HUES48 (cell line): Measurements from ENCODE around the gene MED13.
"Not testable (repeated sequence)": the region's sequence is repeated elsewhere in the genome, so short reads cannot be mapped to it uniquely, and the experiment has no call there.

Experiments used
- H3K27ac ChIP-seq: one replicate; pipeline ENCODE4 v1.7.0; 2013; ENCODE audit warnings: low read depth, low read length, inconsistent platforms
- H3K27me3 ChIP-seq: 2 replicates; pipeline ENCODE4 v1.6.1; 2013; ENCODE audit warnings: mild to moderate bottlenecking, low read length; ENCODE audit not compliant: control insufficient read depth, insufficient read depth
- H3K36me3 ChIP-seq: 2 replicates; pipeline ENCODE4 v1.6.1; 2013; ENCODE audit warnings: low read length; ENCODE audit not compliant: control insufficient read depth, insufficient read depth
- H3K4me1 ChIP-seq: 2 replicates; pipeline ENCODE4 v1.6.1; 2013; ENCODE audit warnings: mild to moderate bottlenecking, low read length; ENCODE audit not compliant: control insufficient read depth, insufficient read depth
- H3K4me3 ChIP-seq: 2 replicates; pipeline ENCODE4 v1.5.1; 2013; ENCODE audit warnings: mild to moderate bottlenecking, low read depth, low read length
- H3K9ac ChIP-seq: 2 replicates; pipeline ENCODE4 v1.6.1; 2013; ENCODE audit warnings: mild to moderate bottlenecking, low read depth, low read length, moderate library complexity
- H3K9me3 ChIP-seq: 2 replicates; pipeline ENCODE4 v1.6.1; 2013; ENCODE audit warnings: low read length; ENCODE audit not compliant: control insufficient read depth, insufficient read depth

The MED13 gene

DNA sequence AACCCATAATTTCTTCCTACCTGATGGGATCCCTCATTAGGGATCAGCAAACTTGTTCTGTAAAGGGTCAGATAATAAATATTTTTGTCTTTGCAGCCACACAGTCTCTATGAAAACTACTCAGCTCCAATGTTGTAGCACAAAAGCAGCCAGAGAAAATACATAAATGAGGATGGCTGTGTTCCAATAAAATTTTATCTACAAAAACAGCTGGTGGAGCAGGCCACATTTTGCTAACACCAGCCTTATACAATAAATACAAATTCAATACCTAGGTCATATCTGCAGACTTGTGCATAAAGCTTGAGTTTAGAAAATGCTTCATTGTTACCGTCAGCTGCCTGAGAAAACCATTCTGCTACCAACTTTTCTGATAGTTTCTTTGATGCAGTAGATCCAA is 98.9 kb downstream of the MED13 start:
- Histone ChIP-seq H3K27me3 (no peaks in the 10 kb centered on the region), H3K4me3 (no peak overlapping the region), H3K9ac (no peak overlapping the region), H3K9me3 (no peaks in the 10 kb centered on the region), H3K27ac (no peak overlapping the region), H3K4me1 (no peaks in the 10 kb centered on the region), H3K36me3 (peaks cover 96% of the 10 kb centered on the region)

GRCh38 chr17:61955619-61956018 is 109.5 kb downstream of the MED13 start:
- Histone ChIP-seq H3K27ac (no peak overlapping the region), H3K9me3 (no peaks in the 10 kb centered on the region), H3K4me1 (no peaks in the 10 kb centered on the region), H3K4me3 (no peak overlapping the region), H3K36me3 (peaks cover 80% of the 10 kb centered on the region), H3K27me3 (no peaks in the 10 kb centered on the region), H3K9ac (no peak overlapping the region)

- H3K9ac ChIP-seq: no peak overlapping the region
- peaks cover 91% of the 10 kb centered on the region for H3K36me3 ChIP-seq
- H3K4me1 ChIP-seq: no peaks in the 10 kb centered on the region
- no peaks in the 10 kb centered on the region for H3K27me3 ChIP-seq
- H3K4me3 ChIP-seq: no peak overlapping the region
- no peaks in the 10 kb centered on the region for H3K9me3 ChIP-seq
- no peak overlapping the region for H3K27ac ChIP-seq
These were observed 117.6 kb downstream of the MED13 start for GRCh38 chr17:61947367-61948078.

GRCh38 chr17:61946359-61946758 is 118.7 kb downstream of the MED13 start:
- no peak overlapping the region for H3K9ac ChIP-seq
- H3K36me3 ChIP-seq: peaks cover 80% of the 10 kb centered on the region
- H3K4me3 ChIP-seq: no peak overlapping the region
- H3K27me3 ChIP-seq: no peaks in the 10 kb centered on the region
- H3K27ac ChIP-seq: no peak overlapping the region
- no peaks in the 10 kb centered on the region for H3K9me3 ChIP-seq
- no peaks in the 10 kb centered on the region for H3K4me1 ChIP-seq

- Histone ChIP-seq H3K36me3 (peaks cover 51% of the 10 kb centered on the region), H3K4me1 (no peaks in the 10 kb centered on the region), H3K27me3 (no peaks in the 10 kb centered on the region), H3K27ac (no peak overlapping the region), H3K9me3 (no peaks in the 10 kb centered on the region), H3K4me3 (no peak overlapping the region), H3K9ac (no peak overlapping the region)
These were observed 122.0 kb downstream of the MED13 start for GRCh38 chr17:61943117-61943516.

DNA sequence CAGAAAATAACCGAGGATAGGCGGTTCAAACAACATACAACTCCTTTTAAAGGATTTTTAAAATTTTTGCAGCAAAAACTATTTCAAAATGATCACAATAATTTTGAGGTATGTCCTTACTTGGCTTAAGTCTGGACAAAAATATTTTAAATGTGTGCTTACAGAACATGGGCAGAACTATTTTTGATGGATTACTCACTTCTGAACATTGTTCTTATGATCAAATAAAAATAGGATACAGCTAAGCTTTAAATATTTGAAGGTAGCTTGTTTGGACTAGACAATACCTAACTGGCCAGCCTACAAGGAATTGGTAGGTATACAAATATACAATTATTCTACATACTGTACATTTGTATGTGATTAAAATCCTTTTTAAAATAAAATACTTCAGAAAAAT is 123.0 kb downstream of the MED13 start:
- Histone ChIP-seq H3K4me3 (no peak overlapping the region), H3K36me3 (peaks cover 41% of the 10 kb centered on the region), H3K27ac (no peak overlapping the region), H3K4me1 (no peaks in the 10 kb centered on the region), H3K27me3 (no peaks in the 10 kb centered on the region), H3K9me3 (no peaks in the 10 kb centered on the region), H3K9ac (no peak overlapping the region)

DNA sequence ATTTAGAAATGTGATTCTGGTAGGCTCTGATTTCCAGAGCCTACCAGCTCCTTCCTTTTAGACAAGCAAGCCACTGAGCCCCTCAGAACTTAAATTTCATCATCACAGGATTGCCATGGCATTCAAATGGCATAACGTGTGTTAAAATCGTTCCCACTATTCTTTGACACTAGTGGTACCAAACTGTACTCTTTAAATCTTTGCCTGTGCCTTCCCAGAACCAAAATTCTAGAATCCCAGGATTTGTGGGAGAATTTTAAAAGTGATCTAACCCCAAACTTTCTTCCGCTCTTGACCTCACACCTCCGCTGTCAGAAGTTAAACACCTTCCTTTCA is 137.0 kb downstream of the MED13 start:
- Histone ChIP-seq H3K9me3 (no peaks in the 10 kb centered on the region), H3K4me3 (peak overlapping the region; percentile 93), H3K4me1 (peaks cover 13% of the 10 kb centered on the region), H3K9ac (no peak overlapping the region), H3K27me3 (no peaks in the 10 kb centered on the region), H3K27ac (peak overlapping the region; percentile 44), H3K36me3 (peaks cover 24% of the 10 kb centered on the region)

DNA sequence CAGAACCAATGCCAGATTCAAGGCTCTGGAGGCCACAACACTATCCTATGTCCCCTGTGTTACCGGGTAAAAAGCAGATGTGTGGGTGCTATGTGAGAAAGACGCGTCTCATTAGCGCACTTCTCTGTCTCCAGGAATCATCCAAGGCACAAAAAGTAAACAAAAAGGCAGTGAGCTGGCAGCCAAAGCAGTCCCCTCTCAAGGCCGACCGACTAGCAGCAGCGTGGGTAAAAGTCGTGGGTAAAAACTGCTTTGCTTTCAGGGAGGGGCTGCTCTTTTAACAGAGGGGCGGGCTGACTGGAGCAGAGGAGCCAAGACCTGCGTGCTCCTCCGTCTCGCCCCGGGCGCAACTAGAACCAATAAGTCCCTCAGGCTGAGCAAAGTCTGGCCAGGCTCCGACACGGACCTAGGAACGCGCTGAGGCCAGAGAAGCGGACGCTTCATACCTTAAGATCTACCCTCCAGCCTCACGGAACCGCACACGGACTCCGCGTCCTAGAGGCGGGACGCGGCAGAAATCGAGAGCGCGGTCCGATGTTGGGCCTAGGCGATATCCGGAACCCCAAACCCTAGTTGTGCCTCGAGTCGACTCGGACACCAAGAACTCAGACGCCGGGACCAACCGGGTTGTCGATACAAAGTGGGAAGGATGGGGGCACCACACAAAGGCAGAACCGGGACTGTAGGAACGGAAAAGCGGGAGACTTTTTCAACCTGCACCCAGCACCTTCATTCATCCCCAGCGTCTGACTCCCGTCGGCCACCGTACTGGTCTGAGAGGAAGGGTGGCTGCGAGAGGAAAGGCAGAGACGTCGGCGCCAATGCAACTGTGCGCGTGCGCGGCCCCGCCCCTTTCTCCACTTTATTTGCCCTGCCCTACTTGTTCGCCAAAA is 137.6 kb downstream of the MED13 start, which contains the start of gene INTS2:
Gene INTS2 (minus strand): TSS at position 775 of the 893 bp plus-strand sequence. CDS start 1,338 bp downstream, outside the sequence.
- peak within 1 kb of the TSS; percentile 93 for H3K9ac ChIP-seq
- no peaks in the 10 kb centered on the region for H3K27me3 ChIP-seq
- peak within 1 kb of the TSS; percentile 93 for H3K4me3 ChIP-seq
- peak within 1 kb of the TSS; percentile 78 for H3K27ac ChIP-seq
- H3K4me1 ChIP-seq: peaks cover 13% of the 10 kb centered on the region
- peaks cover 24% of the 10 kb centered on the region for H3K36me3 ChIP-seq
- no peaks in the 10 kb centered on the region for H3K9me3 ChIP-seq

DNA sequence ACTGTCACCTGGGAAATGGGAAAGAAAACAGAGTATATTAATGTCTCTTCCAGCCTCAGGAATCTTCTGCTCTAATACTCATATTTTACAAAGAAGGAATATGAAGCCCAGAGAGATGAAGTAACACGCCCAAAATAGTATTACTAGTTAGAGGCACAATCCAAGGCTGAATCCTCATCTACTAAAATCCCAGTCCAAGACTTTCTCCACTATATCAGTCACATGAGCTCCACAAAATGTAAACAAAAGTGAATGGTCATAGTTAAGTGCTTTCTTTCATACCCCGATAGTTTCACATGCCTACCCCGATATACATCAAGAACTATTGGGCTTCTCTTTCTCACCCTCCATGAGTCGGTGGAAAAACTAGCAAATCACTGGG is 138.3 kb downstream of the MED13 start:
- Histone ChIP-seq H3K4me3 (peak overlapping the region; percentile 93), H3K36me3 (peaks cover 28% of the 10 kb centered on the region), H3K27me3 (no peaks in the 10 kb centered on the region), H3K4me1 (peaks cover 13% of the 10 kb centered on the region), H3K27ac (peak overlapping the region; percentile 78), H3K9ac (peak overlapping the region; percentile 93), H3K9me3 (no peaks in the 10 kb centered on the region)

DNA sequence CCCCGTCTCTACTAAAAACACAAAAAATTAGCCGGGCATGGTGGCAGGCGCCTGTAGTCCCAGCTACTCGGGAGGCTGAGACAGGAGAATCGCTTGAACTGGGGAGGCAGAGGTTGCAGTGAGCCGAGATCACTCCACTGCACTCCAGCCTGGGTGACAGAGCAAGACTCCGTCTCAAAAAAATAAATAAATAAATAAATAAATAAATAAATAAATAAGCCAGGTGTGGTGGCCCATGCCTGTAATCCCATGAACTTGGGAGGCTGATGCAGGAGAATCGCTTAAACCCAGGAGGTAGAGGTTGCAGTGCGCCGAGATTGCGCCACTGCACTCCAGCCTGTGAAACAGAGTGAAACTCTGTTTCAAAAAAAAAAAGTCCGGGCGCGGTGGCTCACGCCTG is 149.9 kb downstream of the MED13 start:
- H3K9ac ChIP-seq, H3K4me3 ChIP-seq, H3K27me3 ChIP-seq, H3K9me3 ChIP-seq, H3K4me1 ChIP-seq, H3K27ac ChIP-seq: not testable (repeated sequence)
- peaks cover 49% of the 10 kb centered on the region for H3K36me3 ChIP-seq
